Subcutaneous abdominal adipose tissue (tissue), 5 donors: Measurements from ENCODE around the gene BACE1.
"Not testable (repeated sequence)": the region's sequence is repeated elsewhere in the genome, so short reads cannot be mapped to it uniquely, and the experiment has no call there.

Experiments used
- H3K27ac ChIP-seq: one replicate; pipeline ENCODE4 v1.7.0; 2013; ENCODE audit warnings: low read depth, mild to moderate bottlenecking, inconsistent platforms, low read length, moderate library complexity
- H3K27me3 ChIP-seq, 5 donors: one replicate each; pipeline ENCODE4 v1.7.0; 2013; ENCODE audit warnings: low read length in 5 of 5, inconsistent platforms in 1 of 5; ENCODE audit not compliant: control insufficient read depth in 5 of 5, insufficient read depth in 4 of 5
- H3K36me3 ChIP-seq, 5 donors: one replicate each; pipeline ENCODE4 v1.7.0; 2013; ENCODE audit warnings: low read length in 5 of 5; ENCODE audit not compliant: control insufficient read depth in 5 of 5, insufficient read depth in 5 of 5
- H3K4me1 ChIP-seq, 5 donors: one replicate each; pipeline ENCODE4 v1.7.0; 2013; ENCODE audit warnings: low read length in 5 of 5, mild to moderate bottlenecking in 3 of 5, moderate library complexity in 1 of 5; ENCODE audit not compliant: control insufficient read depth in 5 of 5, insufficient read depth in 5 of 5
- H3K4me3 ChIP-seq, 5 donors: one replicate each; pipeline ENCODE4 v1.7.0; 2013; ENCODE audit warnings: low read length in 5 of 5, low read depth in 1 of 5
- H3K9ac ChIP-seq, 5 donors: one replicate each; pipeline ENCODE4 v1.7.0; 2013; ENCODE audit warnings: low read length in 5 of 5, mild to moderate bottlenecking in 4 of 5, moderate library complexity in 3 of 5
- H3K9me3 ChIP-seq, 5 donors: one replicate each; pipeline ENCODE4 v1.7.0; 2013; ENCODE audit warnings: low read length in 5 of 5; ENCODE audit not compliant: control insufficient read depth in 5 of 5
- donor health status: healthy.
- donor health status: healthy.
- donor health status: healthy.
- donor health status: healthy.
- donor health status: healthy.

BACE1 gene

GRCh38 chr11:117281159-117281558 is 34.9 kb downstream of the BACE1 start:
- Histone ChIP-seq H3K27ac (no peak overlapping the region), H3K27me3 (no peaks in the 10 kb centered on the region), H3K9me3 (no peaks in the 10 kb centered on the region), H3K9ac (no peak overlapping the region), H3K4me1 (no peaks in the 10 kb centered on the region), H3K36me3 (peaks cover 27 to 63% (median 59%) of the 10 kb centered on the region in 5 donors), H3K4me3 (no peak overlapping the region)

- Histone ChIP-seq H3K9me3 (no peaks in the 10 kb centered on the region), H3K9ac (no peak overlapping the region), H3K36me3 (peaks cover 25 to 57% (median 56%) of the 10 kb centered on the region in 5 donors), H3K27ac (no peak overlapping the region), H3K4me3 (no peak overlapping the region), H3K4me1 (no peaks in the 10 kb centered on the region), H3K27me3 (no peaks in the 10 kb centered on the region)
Measured at GRCh38 chr11:117279711-117280376, 36.2 kb downstream of the BACE1 start.

GRCh38 chr11:117278347-117278746 is 37.7 kb downstream of the BACE1 start:
- Histone ChIP-seq H3K9me3 (peaks cover 0 to 4% (median 2%) of the 10 kb centered on the region in 5 donors), H3K9ac (no peak overlapping the region), H3K27me3 (no peaks in the 10 kb centered on the region), H3K27ac (no peak overlapping the region), H3K4me3 (no peak overlapping the region), H3K36me3 (peaks cover 18 to 48% (median 43%) of the 10 kb centered on the region in 5 donors), H3K4me1 (no peaks in the 10 kb centered on the region)

GRCh38 chr11:117273550-117274289 is 42.3 kb downstream of the BACE1 start:
- no peak overlapping the region for H3K4me3 ChIP-seq
- peaks cover 0 to 4% (median 2%) of the 10 kb centered on the region in 5 donors for H3K9me3 ChIP-seq
- H3K36me3 ChIP-seq = peaks cover 5 to 30% (median 13%) of the 10 kb centered on the region in 5 donors
- no peaks in the 10 kb centered on the region for H3K4me1 ChIP-seq
- H3K27ac ChIP-seq = no peak overlapping the region
- H3K9ac ChIP-seq = no peak overlapping the region
- no peaks in the 10 kb centered on the region for H3K27me3 ChIP-seq

- H3K4me3 ChIP-seq, H3K27me3 ChIP-seq, H3K9me3 ChIP-seq, H3K27ac ChIP-seq, H3K4me1 ChIP-seq, H3K9ac ChIP-seq: not testable (repeated sequence)
- peaks cover 9 to 33% (median 14%) of the 10 kb centered on the region in 5 donors for H3K36me3 ChIP-seq
Measured at GRCh38 chr11:117272175-117272574, 43.9 kb downstream of the BACE1 start.

GRCh38 chr11:117271208-117271607 is 44.8 kb downstream of the BACE1 start:
- peaks cover 9 to 35% (median 14%) of the 10 kb centered on the region in 5 donors for H3K36me3 ChIP-seq
- no peaks in the 10 kb centered on the region for H3K4me1 ChIP-seq
- H3K9ac ChIP-seq = no peak overlapping the region
- peaks cover 0 to 4% (median 2%) of the 10 kb centered on the region in 5 donors for H3K9me3 ChIP-seq
- no peak overlapping the region for H3K4me3 ChIP-seq
- H3K27me3 ChIP-seq = no peaks in the 10 kb centered on the region
- H3K27ac ChIP-seq = no peak overlapping the region

- Histone ChIP-seq H3K9me3 (peaks cover 0 to 4% (median 2%) of the 10 kb centered on the region in 5 donors), H3K27me3 (no peaks in the 10 kb centered on the region), H3K9ac (no peak overlapping the region), H3K36me3 (peaks cover 4 to 30% (median 7%) of the 10 kb centered on the region in 5 donors), H3K27ac (no peak overlapping the region), H3K4me1 (no peaks in the 10 kb centered on the region), H3K4me3 (no peak overlapping the region)
Measured at GRCh38 chr11:117269856-117270255, 46.2 kb downstream of the BACE1 start.

- H3K36me3 ChIP-seq = peaks cover 4 to 44% (median 10%) of the 10 kb centered on the region in 5 donors
- H3K27me3 ChIP-seq = no peaks in the 10 kb centered on the region
- H3K4me1 ChIP-seq = no peaks in the 10 kb centered on the region
- no peak overlapping the region for H3K9ac ChIP-seq
- H3K4me3 ChIP-seq = no peak overlapping the region
- no peak overlapping the region for H3K27ac ChIP-seq
- H3K9me3 ChIP-seq = no peaks in the 10 kb centered on the region
Measured at GRCh38 chr11:117265745-117266144, 50.3 kb downstream of the BACE1 start.

- H3K36me3 ChIP-seq = peaks cover 4 to 47% (median 15%) of the 10 kb centered on the region in 5 donors
- H3K9ac ChIP-seq, H3K4me1 ChIP-seq, H3K9me3 ChIP-seq, H3K4me3 ChIP-seq, H3K27ac ChIP-seq, H3K27me3 ChIP-seq: not testable (repeated sequence)
Measured at GRCh38 chr11:117264624-117265323, 51.3 kb downstream of the BACE1 start.

- Histone ChIP-seq H3K36me3 (peaks cover 11 to 48% (median 14%) of the 10 kb centered on the region in 5 donors), H3K9ac (no peak overlapping the region), H3K27me3 (no peaks in the 10 kb centered on the region), H3K27ac (no peak overlapping the region), H3K9me3 (no peaks in the 10 kb centered on the region), H3K4me3 (no peak overlapping the region), H3K4me1 (no peaks in the 10 kb centered on the region)
Measured at GRCh38 chr11:117259417-117259816, 56.6 kb downstream of the BACE1 start.
